ENCODE data around the gene GRIN3B. TPM values are rescaled to one million over a fixed set of nuclear protein-coding genes. Genes with fewer than 3 reads are reported as not detected.

Gene GRIN3B
- total RNA-seq, 2 donors from 2014 or later = 0.26 TPM; not detected in 1

GRCh38 chr19:1055886-1056620 lies 55.8 kb downstream of the GRIN3B start:
- no peaks in the 10 kb centered on the region for H3K4me1 ChIP-seq
- no peaks in the 10 kb centered on the region for H3K36me3 ChIP-seq (replicated peaks in 1 of 2; ENCODE audit: insufficient read depth in 1 of 2, low read depth in 2 of 2)
- WGBS, 2 donors = 96 to 97% methylated on average over 9 to 18 of the region's 20 CpGs
- H3K27ac ChIP-seq = no peak overlapping the region
- no peak for TF ChIP-seq CTCF (IDR thresholded peaks at IDR 0.05)
- ATAC-seq = no peak
- H3K9me3 ChIP-seq = no peaks in the 10 kb centered on the region
- intact Hi-C loops (cut with DNase I) = no loop called here
- no peaks in the 10 kb centered on the region for H3K27me3 ChIP-seq
- no peak overlapping the region for H3K4me3 ChIP-seq
- DNase-seq = no peak

GRCh38 chr19:1057176-1057855 lies 57.1 kb downstream of the GRIN3B start:
- H3K9me3 ChIP-seq = no peaks in the 10 kb centered on the region
- no peak for ATAC-seq
- DNase-seq = no peak
- H3K27ac ChIP-seq = no peak overlapping the region
- TF ChIP-seq CTCF (IDR thresholded peaks at IDR 0.05) = no peak
- no peak for TF ChIP-seq POLR2A (IDR thresholded peaks at IDR 0.05)
- H3K36me3 ChIP-seq (replicated peaks in 1 of 2; ENCODE audit: insufficient read depth in 1 of 2, low read depth in 2 of 2) = no peaks in the 10 kb centered on the region
- no peaks in the 10 kb centered on the region for H3K27me3 ChIP-seq
- intact Hi-C loops (cut with DNase I) = no loop called here
- H3K4me3 ChIP-seq = no peak overlapping the region
- WGBS, 2 donors = 53 to 69% methylated on average over 2 to 3 of the region's 3 CpGs
- H3K4me1 ChIP-seq = no peaks in the 10 kb centered on the region

GRCh38 chr19:1058112-1058511 lies 57.9 kb downstream of the GRIN3B start:
- no peak for ATAC-seq
- no peaks in the 10 kb centered on the region for H3K36me3 ChIP-seq (replicated peaks in 1 of 2; ENCODE audit: insufficient read depth in 1 of 2, low read depth in 2 of 2)
- DNase-seq = no peak
- H3K27ac ChIP-seq = no peak overlapping the region
- no peaks in the 10 kb centered on the region for H3K4me1 ChIP-seq
- no peaks in the 10 kb centered on the region for H3K9me3 ChIP-seq
- H3K27me3 ChIP-seq = no peaks in the 10 kb centered on the region
- intact Hi-C loops (cut with DNase I) = no loop called here
- H3K4me3 ChIP-seq = no peak overlapping the region
- 92 to 93% methylated on average over 4 to 5 of the region's 5 CpGs for WGBS, 2 donors
- TF ChIP-seq CTCF (IDR thresholded peaks at IDR 0.05) (no peak), POLR2A (IDR thresholded peaks at IDR 0.05) (no peak)

Small RNAs within 50 kb of the gene (small RNA-seq; reads per million reads assigned to genes)
- gene RNU6-2 = not detected

Other genes with a start within 250 kb of the GRIN3B start
- gene MISP, start 249.3 kb upstream of the GRIN3B start, total RNA-seq = 1 to 10 TPM in 1 of 2 donors, under 1 TPM in 1; 0.99 to 3.4 TPM
- 100 to 1,000 TPM in 1 of 2 donors, 10 to 100 TPM in 1; 78.9 to 100 TPM for gene PTBP1, start 203.0 kb upstream of the GRIN3B start, total RNA-seq
- gene PLPPR3, start 178.5 kb upstream of the GRIN3B start, total RNA-seq = not detected
- gene AZU1, start 172.6 kb upstream of the GRIN3B start, total RNA-seq = under 1 TPM in 1 of 2 donors, not detected in 1; 0.26 TPM
- under 1 TPM in 1 of 2 donors, not detected in 1; 0.99 TPM for gene PRTN3, start 159.4 kb upstream of the GRIN3B start, total RNA-seq
- gene ELANE, start 148.1 kb upstream of the GRIN3B start, total RNA-seq = not detected
- 100 to 1,000 TPM; 134 to 825 TPM for gene CFD, start 140.8 kb upstream of the GRIN3B start, total RNA-seq
- 10 to 100 TPM; 35.0 to 49.8 TPM for gene MED16, start 107.2 kb upstream of the GRIN3B start, total RNA-seq
- not detected for gene RNU6-9, start 106.9 kb upstream of the GRIN3B start, total RNA-seq
- 10 to 100 TPM; 11.2 to 34.0 TPM for gene R3HDM4, start 87.2 kb upstream of the GRIN3B start, total RNA-seq
- 1 to 10 TPM in 1 of 2 donors, not detected in 1; 3.3 TPM for gene KISS1R, start 83.1 kb upstream of the GRIN3B start, total RNA-seq
- gene ARID3A, start 74.4 kb upstream of the GRIN3B start, total RNA-seq = 1 to 10 TPM; 3.1 to 5.9 TPM
- 10 to 100 TPM; 15.3 to 53.1 TPM for gene WDR18, start 16.1 kb upstream of the GRIN3B start, total RNA-seq
- gene TMEM259, start 20.7 kb downstream of the GRIN3B start, total RNA-seq = 100 to 1,000 TPM; 142 to 306 TPM
- gene RNU6-2, start 21.1 kb downstream of the GRIN3B start, total RNA-seq = not detected
- gene CNN2, start 26.2 kb downstream of the GRIN3B start, total RNA-seq = 10 to 100 TPM; 30.7 to 42.5 TPM
- gene ABCA7, start 39.7 kb downstream of the GRIN3B start, total RNA-seq = 10 to 100 TPM; 33.7 to 87.3 TPM
- gene ARHGAP45, start 66.7 kb downstream of the GRIN3B start, total RNA-seq = 10 to 100 TPM; 13.2 to 23.4 TPM
- gene POLR2E, start 95.0 kb downstream of the GRIN3B start, total RNA-seq = 10 to 100 TPM; 24.9 to 78.1 TPM
- gene GPX4, start 103.6 kb downstream of the GRIN3B start, total RNA-seq = 100 to 1,000 TPM; 152 to 157 TPM
- gene SBNO2, start 173.8 kb downstream of the GRIN3B start, total RNA-seq = 10 to 100 TPM; 14.0 to 30.7 TPM
- gene STK11, start 205.4 kb downstream of the GRIN3B start, total RNA-seq = 10 to 100 TPM; 49.0 to 68.6 TPM
- gene CBARP, start 237.6 kb downstream of the GRIN3B start, total RNA-seq = under 1 TPM; 0.33 to 0.78 TPM
- gene ATP5F1D, start 241.3 kb downstream of the GRIN3B start, total RNA-seq = 100 to 1,000 TPM; 156 to 157 TPM
- gene MIDN, start 248.2 kb downstream of the GRIN3B start, total RNA-seq = 10 to 100 TPM; 36.3 to 43.5 TPM